HG03039 (cell line): ENCODE data around the gene PHF12.
"Not testable (repeated sequence)": the region's sequence is repeated elsewhere in the genome, so short reads cannot be mapped to it uniquely, and the experiment has no call there.

ENCODE experiments used
- ATAC-seq: cut with Tn5 transposase; IDR thresholded peaks from one replicate; pipeline ENCODE4 v1.9.1; 2021; ENCODE audit warnings: mild to moderate bottlenecking, moderate library complexity; ENCODE audit not compliant: unreplicated experiment

The PHF12 gene

DNA sequence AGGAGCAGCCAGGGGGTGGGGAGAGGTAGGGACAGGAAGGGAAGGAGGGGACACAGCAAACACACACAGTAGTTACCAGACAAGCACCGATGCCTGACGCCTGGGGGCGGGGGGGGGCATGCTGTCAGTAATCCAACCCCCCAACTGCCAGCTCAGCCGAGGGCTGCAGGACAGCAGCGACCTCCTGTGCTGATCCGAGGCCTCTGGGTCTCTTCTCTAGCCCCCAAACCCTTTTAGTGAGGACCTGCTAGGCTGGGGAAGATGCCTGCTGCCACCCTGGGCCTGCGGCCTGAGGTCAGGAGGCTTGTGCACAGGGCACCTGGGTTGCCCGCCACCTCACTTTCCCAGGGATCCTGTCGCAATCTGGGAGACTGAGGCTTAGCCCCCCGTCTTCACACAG lies 65.4 kb downstream of the PHF12 start:
- ATAC-seq: no peak

DNA sequence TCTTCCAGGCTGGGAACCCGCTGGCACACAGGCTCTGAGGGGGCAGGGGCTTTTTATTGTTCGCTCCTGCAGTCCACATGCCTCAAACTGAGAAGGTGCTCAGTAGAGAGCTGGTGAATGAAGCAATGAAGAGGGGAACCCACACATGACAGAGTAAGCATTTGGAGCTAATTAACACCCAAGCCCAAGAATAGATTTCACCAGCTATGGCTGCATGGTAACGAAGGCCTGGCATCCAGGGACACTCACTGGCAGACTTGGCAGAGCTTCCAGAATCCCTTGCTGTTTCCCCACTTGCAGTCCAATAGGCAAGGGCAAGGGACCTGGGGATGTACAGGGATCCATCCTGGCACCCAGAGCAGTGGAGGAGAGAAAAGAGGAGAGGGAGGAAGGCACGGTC lies 66.0 kb downstream of the PHF12 start:
- ATAC-seq: no peak

DNA sequence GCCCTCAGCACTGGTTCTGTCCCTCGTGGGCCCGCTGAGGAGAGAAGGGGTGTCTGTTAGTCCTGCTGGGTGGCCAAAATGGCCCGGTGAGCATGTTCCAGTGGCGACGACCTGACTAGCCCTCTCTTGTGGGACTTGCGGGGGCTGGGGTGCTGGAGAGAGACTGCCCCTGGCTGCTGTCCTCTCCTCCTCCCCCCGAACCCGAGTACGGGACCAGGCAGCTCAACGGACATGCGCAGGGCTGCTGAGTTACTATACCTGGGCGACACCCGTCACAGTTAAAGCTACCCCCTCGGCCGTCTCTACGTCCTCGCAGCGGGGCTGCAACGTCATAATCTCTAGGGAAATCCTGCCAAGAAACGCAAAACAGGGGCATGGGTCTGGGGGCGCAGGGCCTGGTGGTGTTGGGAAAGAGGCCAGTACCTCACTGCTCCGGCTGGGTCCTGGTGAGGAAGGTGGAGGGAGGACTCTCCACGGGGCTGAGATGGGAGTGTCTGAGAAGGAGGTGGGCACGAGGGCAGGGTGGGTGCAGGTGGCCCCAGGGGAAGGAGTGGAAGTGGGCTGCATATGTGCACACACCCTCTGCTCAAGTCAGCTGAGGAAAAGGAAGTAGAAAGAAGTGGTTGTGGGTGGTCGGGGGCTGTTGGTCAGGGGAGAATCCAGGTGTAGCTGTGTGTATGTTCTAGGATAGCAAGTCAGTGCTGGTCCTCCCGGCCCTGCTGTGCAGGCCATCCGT lies 67.2 kb downstream of the PHF12 start:
- ATAC-seq: no peak

DNA sequence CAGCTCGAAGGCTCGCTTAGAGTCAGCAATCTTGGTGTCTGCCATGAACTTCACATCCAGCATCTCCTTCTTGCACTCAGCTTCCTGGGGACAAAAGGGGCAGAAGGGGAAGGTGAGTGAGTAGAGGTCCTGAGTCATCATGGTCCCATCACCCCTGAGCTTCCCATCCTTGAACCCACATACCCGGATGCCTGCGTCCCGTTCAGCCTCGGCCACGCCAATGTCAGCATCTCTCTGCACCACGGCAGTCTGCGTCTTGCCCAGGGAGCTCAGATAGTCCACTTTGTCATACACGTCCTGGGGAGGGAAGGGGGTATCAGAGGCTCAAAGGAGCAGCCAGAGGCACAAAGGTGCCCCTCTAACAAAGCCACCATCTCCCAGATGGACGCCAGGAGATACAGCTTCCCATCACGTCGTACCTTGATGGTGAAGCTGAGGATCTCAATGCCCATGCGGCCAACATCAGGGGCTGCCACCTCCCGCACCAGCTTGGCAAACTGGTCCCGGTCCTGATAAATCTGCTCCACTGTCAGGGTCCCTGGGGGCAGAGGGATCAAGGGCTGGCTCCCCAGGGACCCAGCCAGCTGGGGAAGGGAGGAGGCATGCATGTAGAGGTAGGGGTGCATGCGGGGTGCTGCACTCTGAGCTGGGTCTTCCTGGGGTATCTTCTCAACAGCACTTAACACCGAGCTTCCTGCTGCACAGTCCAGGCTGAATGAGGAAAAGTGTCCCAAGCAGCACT lies 69.0 kb downstream of the PHF12 start:
- no peak for ATAC-seq

DNA sequence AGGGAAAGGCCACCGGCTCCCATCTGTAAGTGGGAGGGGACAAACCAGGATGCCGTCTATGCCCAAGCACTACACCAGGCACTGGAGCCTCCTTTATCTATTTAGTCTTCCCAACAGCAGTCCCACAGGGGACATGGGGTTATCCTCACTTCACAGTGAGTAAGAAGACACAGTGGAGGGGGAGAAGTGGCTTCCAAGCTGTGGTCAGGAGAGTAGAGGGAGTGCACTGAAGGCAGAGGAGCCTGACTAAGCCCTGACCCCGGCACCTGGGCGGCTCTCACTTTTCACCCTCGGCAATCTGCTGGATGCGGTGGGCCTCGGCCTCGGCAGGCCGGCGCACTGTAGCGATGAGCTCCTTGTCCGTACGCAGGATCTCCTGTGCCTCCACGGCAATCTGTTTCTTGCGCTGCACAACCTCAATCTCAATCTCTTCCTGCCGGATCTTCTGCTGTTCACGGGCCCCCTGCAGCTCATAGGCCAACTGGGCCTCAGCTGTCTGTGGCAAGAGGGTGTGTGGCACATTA lies 69.7 kb downstream of the PHF12 start:
- no peak for ATAC-seq

DNA sequence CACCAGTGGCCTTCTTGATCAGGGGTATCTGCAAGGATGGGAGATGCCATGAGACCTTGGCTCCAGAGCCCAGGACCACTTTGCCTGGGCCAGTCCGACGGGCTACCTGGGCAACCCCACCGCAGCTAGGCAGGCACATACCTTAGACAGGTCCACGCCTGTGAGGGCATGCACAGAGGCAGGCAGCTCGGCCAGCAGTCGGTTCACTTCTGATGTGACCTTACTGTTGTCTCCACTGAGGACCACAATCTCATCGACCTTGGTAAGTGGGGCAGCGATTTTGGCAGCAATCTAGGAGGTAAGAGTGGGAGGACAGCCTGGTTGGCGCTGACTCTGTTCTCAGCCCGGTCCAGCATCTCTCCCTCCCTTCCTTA lies 70.8 kb downstream of the PHF12 start:
- ATAC-seq: no peak

DNA sequence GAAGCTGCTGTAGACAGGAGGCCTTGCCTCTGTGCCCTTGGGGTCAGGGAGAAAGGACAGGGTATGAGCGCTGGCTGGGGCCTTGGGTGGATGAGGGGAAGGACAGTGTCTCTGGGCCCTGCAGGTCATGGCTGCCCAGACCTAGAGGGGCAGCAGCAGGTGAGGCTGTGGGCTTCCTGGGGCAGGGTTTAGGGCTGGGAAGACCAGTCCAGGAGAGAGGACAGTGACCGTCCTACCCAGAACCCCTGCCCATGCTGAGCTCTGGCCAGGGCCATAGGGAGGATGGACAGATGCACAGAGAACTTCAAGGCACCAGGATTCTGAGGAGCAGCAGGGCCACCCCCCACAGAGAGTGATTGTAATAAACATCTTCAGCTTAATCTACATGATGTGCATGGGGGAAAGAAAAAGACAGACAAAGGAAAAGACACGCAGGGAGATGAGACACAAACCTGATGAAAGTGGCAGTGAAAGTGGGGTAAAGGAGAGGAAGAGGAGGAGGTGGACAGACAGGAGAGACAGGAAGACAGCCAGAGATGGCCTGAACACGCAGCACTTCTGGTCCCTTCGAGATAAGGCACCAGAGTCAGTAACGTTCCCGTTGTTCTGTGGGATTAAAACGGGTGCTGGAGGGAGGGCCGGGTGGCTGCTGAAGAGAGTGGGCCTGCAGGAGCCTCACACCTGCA lies 71.3 kb downstream of the PHF12 start:
- ATAC-seq: no peak

DNA sequence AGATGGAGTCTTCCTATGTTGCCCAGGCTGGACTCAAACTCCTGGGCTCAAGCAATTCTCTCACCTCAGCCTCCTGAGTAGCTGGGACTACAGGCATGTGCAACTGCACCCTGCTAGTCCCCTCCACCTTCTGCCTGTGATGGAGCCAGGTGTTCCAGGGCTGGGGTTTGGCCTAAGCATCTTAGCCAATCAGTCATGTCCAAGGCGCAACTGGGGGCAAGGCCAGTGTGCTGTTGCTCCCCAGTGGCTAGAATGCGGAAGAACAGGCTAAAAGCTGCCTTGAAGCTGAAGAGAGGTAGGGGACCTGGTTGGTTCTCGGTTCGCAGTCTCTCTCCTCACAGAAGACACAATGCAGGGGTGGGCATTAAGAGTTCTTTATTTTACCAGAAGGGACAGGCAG lies 72.3 kb downstream of the PHF12 start:
- ATAC-seq: no peak

DNA sequence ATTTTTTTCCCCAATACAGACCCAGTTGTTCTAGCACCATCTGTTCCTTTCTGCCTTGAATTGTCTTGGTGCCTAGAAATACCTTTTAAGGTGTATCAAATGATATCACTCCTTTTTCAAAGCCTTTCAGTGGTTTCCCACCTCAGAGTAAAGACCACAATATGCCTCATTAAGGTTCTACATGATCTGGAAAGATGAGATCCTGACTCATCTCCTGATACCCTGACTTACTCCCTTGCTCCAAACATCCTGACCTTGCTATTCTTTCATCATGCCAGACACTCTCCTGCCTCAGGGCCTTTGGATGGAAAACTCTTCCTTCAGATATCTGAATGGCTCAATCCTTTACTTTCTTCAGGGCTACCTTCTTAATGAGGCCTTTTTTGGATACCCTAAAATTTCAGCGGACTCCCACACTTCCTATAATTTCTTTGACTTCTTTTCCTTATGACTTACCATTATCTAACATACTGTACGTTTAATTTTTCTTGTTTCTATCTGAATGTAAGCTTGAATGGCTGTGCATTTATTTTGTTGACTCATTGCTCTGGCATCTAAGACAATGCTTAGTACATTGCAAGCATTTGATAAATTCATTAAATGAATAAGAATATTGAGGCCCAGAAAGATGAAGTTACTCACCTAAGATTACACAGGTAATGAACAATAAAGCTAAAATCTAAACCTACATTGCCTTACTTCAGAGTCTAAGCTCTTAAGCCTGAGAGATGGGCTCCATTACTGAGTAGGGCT lies 73.0 kb downstream of the PHF12 start:
- ATAC-seq: no peak

DNA sequence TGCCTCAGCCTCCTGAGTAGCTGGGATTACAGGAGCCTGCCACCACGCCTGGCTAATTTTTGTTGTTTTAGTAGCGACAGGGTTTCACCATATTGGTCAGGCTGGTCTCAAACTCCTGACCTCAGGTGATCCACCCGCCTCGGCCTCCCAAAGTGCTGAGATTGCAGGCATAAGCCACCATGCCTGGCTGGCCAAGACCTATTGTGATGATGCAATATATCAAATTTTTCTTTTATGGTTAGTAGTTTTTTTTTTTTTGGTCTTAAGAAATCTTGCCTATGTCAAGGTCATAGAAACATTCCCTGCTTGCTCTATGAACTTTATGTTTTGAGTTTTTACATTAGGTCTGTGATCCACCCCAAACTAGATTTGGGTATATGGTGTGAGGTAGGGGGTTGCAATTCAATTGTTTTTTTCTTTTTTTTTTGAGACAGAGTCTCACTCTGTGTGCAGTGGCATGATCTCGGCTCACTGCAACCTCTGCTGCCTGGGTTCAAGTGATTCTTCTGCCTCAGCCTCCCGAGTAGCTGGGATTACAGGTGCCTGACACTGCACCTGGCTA lies 74.1 kb downstream of the PHF12 start:
- ATAC-seq: not testable (repeated sequence)

DNA sequence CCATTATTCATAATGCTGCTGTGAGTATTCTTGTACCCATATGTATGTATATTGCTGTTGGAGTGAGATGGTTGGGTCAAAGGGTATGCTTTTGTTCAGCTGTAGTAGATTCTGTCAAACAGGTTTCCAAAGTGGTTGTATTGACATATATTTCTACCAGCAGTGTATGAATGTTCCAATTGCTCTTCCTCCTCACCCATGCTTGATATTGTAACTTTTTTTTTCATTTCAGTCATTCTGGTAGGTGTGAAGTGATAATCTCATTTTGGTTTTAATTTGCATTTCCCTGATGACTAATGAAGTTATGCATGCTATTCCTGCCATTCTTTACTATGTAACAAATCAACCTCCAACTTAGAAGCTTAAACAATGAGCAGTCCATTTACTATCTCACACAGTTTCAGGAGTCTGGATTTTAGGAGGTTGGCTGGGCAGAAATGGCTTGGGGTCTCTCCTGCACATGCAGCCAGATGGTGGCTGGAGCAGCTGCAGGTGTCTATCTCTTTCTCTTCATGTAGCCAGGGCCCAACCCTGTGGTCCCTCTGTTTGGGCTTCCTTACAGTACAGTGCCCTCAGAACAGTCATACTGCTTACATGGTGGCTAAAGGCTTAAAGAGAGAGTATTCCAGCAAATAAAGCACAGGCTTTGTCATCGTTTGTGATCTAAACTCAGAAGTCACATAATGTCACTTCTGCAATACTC lies 75.3 kb downstream of the PHF12 start:
- no peak for ATAC-seq

DNA sequence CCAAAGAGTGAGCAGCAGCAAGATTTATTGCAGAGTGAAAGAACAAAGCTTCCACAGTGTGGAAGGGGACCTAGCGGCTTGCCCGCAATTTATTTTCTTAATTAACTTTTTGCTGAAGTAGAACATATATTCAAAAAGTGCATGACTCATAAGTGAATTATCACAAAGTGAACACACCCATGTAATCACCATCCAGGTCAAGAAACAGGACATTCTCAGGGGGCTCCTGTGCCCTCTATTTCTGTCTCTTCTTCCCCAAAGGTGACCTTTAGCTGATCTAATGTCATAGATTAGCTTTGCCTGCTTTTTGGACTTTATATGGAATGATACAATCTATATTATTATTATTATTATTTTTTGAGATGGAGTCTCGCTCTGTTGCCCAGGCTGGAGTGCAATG lies 76.6 kb downstream of the PHF12 start:
- ATAC-seq: no peak

DNA sequence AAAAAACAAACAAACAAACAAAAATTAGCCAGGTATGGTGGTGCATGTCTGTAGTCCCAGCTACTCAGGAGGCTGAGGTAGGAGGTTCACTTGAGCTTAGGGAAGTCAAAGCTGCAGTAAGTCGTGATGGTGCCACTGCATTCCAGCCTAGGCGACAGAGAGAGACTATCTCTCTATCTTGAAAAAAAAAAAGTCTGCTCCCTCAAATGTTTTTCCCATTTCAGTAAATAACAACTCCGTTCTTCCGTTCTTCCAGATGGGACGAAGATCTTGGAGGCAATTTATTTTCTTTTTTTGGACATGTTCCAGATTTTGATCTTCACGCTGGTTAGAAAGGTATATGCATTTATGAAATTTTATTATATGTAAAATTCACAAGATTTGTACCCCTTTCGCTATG lies 77.5 kb downstream of the PHF12 start:
- ATAC-seq: no peak

DNA sequence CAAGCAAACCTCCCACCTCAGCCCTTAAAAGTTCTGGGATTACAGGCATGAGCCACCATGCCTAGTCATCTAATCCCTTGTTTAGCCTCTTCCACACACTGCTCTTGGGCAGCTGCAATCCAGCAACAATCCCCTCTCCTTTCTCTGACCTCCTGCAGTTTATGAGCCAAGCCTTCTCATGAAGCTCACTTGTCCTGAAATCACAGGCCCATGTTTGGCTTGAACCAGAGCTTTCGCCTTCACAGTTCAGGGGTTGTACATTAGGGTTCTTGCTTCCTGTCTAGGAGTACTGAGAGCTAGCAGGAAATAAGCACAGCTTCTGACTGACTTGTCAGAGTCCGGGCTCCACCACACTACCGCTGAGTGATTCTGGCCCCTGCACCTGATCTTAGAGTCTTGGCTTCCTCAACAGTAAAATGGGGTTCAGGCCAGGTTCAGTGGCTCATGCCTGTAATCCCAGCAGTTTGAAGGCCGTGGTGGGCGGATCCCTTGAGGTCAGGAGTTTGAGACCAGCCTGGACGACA lies 80.2 kb downstream of the PHF12 start:
- ATAC-seq: no peak

DNA sequence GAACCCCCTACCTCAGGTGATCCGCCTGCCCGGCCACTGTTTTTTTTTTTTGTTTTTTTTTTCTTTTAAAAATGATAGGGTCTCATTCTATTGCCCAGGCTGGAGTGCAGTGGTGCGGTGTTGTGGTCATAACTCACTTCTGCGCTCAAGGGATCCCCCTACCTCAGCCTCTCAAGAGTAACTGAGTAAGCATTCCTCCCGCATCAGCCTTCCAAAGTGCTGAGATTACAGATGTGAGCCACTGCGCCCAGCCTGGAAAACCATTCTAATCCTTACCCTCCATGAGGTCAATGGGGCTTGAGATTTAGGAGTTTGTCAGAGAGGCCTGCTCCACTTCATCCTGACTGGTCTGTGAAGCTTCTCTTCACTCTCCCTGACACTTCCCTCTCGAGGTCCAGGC lies 84.0 kb downstream of the PHF12 start:
- no peak for ATAC-seq

DNA sequence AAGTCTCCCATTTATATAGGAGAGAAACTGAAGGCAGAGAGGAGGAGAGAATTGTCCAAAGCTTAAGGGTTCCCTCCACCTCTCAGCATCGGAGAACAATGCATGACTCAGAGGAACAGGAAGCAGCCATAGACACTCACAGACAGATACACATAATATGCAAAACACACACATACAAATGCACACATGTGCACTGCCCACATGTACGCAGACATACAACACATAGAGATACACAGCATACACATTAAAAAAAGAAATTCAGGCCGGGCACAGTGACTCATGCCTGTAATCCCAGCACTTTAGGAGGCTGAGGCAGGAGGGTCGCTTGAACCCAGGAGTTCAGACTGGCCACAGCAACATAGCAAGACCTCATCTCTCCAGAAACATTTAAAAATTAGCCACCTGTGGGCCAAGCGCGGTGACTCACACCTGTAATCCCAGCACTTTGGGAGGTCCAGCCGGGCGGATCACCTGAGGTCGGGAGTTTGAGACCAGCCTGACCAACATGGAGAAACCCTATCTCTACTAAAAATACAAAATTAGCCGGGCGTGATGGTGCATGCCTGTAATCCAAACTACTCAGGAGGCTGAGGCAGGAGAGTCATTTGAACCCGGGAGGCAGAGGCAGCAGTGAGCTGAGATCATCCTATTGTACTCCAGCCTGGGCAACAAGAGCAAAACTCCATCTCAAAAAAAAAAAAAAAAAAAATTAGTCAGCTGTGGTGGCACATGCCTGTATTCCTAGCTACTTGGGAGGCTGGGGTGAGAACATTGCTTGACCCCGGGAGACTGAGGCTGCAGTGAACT lies 85.2 kb downstream of the PHF12 start:
- no peak for ATAC-seq

DNA sequence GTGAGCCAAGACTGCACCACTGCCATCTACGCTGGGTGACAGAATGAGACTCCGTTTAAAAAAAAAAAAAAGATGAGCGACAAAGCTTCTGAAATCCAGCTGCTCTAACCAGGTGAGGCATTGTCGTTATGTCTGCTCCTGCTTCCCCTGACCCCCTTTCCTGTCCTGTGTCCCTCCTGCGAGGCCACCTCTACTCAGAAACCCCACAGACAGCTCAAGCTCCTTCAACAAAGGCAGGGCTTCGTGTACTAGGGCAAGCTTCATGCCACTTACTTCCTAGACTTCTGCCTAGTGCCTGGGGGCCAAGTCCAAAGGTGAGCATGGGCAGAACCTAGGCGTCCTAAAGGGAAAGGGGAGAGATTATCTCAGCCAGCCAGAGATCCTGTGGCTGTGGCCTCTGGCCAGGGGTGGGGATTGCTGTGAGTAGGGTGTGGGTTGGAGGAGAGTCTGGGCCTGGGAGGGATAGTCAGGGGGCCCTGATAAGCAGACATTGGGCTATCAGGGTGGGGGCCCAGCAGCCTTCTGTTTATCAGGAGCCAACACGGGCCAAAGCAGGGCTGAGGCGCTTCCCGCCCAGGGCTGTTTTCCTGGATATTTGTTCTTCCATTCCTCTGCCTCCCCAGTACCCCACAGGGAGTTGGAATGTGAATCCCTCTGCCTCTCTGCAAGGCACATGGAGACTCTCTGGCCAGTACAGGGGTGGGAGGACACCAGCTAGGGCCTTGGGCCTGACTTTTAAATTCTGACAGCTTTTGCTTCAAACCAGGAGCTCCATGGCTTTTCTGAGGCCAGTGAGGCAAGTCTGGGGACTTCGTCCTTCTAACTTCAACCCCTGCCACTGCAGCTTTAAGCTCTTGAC lies 86.1 kb downstream of the PHF12 start:
- no peak for ATAC-seq

DNA sequence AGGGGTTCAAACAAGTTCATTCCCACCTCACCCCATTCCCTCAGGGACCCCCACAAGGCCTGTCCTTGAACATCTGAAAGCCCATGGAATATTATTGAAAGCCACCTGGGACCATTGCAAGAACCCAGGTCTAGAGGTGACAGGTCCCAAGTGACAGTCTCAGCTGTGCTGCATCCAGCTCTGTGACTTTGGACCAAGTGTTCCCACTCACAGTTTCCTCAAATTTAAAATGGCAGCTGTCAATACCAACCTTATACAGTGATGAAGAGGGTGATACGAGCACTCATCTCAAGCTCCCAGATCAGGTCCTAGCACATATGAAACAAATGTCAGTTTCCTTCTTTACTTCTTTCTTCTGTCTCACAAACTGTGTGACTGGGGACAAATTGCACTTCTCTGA lies 87.4 kb downstream of the PHF12 start:
- ATAC-seq: no peak
